Caco-2 (cell line): ENCODE data around the gene ZNF189. TPM values are rescaled to one million over a fixed set of nuclear protein-coding genes. Genes with fewer than 3 reads are reported as not detected.
A peak's percentile ranks its signal among the peaks of the same experiment; 100 is the strongest.

Experiments
- BruUV-seq: library from RNA; stranded (reverse); fragments of 400-500 nt; replicated peaks from 2 replicates; lab custom pipeline; 2021; lab: Mats Ljungman, UMichigan
- CTCF ChIA-PET: fragments of 300-600 bp; sonication (Branson Sonifier 250); formaldehyde crosslinking; loops from one replicate; lab custom pipeline; 2022; ENCODE audit warnings: antibody characterized with exemption; lab: Charles Lee
- POLR2A ChIA-PET: fragments of 300-600 bp; sonication (Branson Sonifier 250); formaldehyde crosslinking; loops from one replicate; lab custom pipeline; 2022; ENCODE audit warnings: antibody characterized with exemption; lab: Charles Lee
- DNase-seq, 2 experiments: peaks; one replicate each; pipeline versions ENCODE4 v3.0.0 to v3.0.0-alpha.2; 2020 to 2022
- H3K27me3 ChIP-seq: replicated peaks from 2 replicates; pipeline ENCODE4 v1.6.0; 2011; ENCODE audit warnings: low read length; ENCODE audit not compliant: control insufficient read depth, insufficient read depth
- H3K36me3 ChIP-seq: 2 replicates; pipeline ENCODE4 v1.5.1; 2011; ENCODE audit warnings: low read length; ENCODE audit not compliant: control insufficient read depth, insufficient read depth
- H3K4me1 ChIP-seq: fragments of 250-450 bp; sonication (Bioruptor Pico); 2 replicates; pipeline ENCODE4 v1.5.1; 2020; ENCODE audit warnings: mild to moderate bottlenecking
- H3K4me3 ChIP-seq: 2 replicates; pipeline ENCODE4 v1.5.1; 2011; ENCODE audit warnings: low read depth, mild to moderate bottlenecking, control low read depth, low read length
- H3K9me3 ChIP-seq: fragments of 250-450 bp; sonication (Bioruptor Pico); 2 replicates; pipeline ENCODE4 v1.5.1; 2020; ENCODE audit warnings: mild to moderate bottlenecking, moderate library complexity
- H3K27ac Mint-ChIP-seq: one replicate; pipeline ENCODE4 v1.8.0; 2022; ENCODE audit warnings: mixed read lengths; ENCODE audit not compliant: unreplicated experiment
- H3K27me3 Mint-ChIP-seq: one replicate; pipeline ENCODE4 v1.8.0; 2022; ENCODE audit warnings: mixed read lengths; ENCODE audit not compliant: insufficient read depth, unreplicated experiment
- H3K36me3 Mint-ChIP-seq: one replicate; pipeline ENCODE4 v1.8.0; 2022; ENCODE audit warnings: mild to moderate bottlenecking, mixed read lengths; ENCODE audit not compliant: insufficient read depth, unreplicated experiment
- H3K4me1 Mint-ChIP-seq: one replicate; pipeline ENCODE4 v1.8.0; 2022; ENCODE audit warnings: low read depth, mixed read lengths; ENCODE audit not compliant: unreplicated experiment
- H3K4me3 Mint-ChIP-seq: one replicate; pipeline ENCODE4 v1.8.0; 2022; ENCODE audit warnings: mild to moderate bottlenecking, moderate library complexity, mixed read lengths; ENCODE audit not compliant: unreplicated experiment
- H3K9me3 Mint-ChIP-seq: one replicate; pipeline ENCODE4 v1.8.0; 2022; ENCODE audit warnings: mixed read lengths; ENCODE audit not compliant: unreplicated experiment
- intact Hi-C: fragments of 100-400 bp; cut with micrococcal nuclease; formaldehyde crosslinking; loops from one replicate; pipeline ENCODE4 v1.10.0; 2022; ENCODE audit not compliant: unreplicated experiment
- total RNA-seq: library from RNA; stranded (reverse); gene quantifications from 2 replicates; pipeline ENCODE4 v1.2.3, GENCODE V29; 2022
- TF ChIP-seq, protein P1 (sequence below), 2 experiments: fragments of 200-600 bp in 1 of 2; IDR thresholded peaks; 1 replicate in 1 of 2; 2 replicates in 1 of 2; pipeline versions ENCODE4 v1.5.1 to v1.8.0; 2011 to 2022; ENCODE audit warnings: antibody characterized with exemption in 1 of 2, control low read depth in 1 of 2, inconsistent platforms in 1 of 2, low read depth in 1 of 2, low read length in 1 of 2, mild to moderate bottlenecking in 1 of 2, moderate library complexity in 1 of 2; ENCODE audit not compliant: insufficient read depth in 1 of 2, severe bottlenecking in 1 of 2, unreplicated experiment in 1 of 2

ZNF189 gene
- total RNA-seq, 1 experiment from 2014 or later: 15.3 TPM

DNA sequence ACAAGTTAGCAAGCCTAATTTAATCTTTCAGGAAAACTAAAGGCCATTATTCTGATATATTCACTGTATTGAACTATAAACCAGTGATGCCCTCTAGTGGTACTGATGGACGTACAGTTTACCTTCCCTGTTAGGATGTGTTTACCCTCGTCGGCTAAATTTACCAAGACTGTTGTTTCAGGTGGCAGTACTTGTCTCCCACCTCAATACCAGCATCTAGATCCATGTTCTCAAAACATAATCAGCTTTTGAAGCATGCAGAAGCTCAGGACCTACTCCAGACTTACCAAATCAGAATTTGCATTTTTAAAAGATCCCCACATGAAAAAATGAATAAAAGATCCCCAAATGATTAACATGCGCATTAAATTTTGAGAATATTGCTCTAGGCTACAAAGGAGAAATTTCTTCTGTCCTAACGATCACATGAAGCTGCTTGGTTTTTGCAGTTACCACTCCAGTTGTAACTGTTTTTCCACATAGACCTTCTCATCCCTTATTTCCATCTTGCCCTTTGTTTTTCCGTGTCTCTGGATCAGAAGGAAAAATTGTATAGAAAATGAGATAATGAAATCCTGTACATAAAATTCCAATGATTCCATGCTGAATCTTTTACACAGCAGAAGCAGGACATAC, 10.7 kb upstream of the ZNF189 start:
- H3K4me1 ChIP-seq: 0 out of 2 replicates have a peak, but pooled peaks cover 3% of the 10 kb centered on the region
- H3K36me3 Mint-ChIP-seq: peaks cover 59% of the 10 kb centered on the region
- ChIA-PET POLR2A (interaction anchor here (1.5 kb wide), 1 partner anchor 11 kb away, joined by 13 read pairs; the partner anchor contains the start of genes MRPL50 and ZNF189), CTCF (interaction anchor here (0.9 to 1.4 kb wide), 4 partner anchors 11 to 269 kb away, joined by 3 to 7 read pairs (median 4); partner anchors contain the start of genes MRPL50 and ZNF189)
- H3K9me3 Mint-ChIP-seq: peaks cover 35% of the 10 kb centered on the region
- intact Hi-C loops: loop anchor here (1.0 kb wide), 5 partner anchors 34 to 269 kb away; no protein-coding TSS in a partner anchor
- TF ChIP-seq, protein P1, sequence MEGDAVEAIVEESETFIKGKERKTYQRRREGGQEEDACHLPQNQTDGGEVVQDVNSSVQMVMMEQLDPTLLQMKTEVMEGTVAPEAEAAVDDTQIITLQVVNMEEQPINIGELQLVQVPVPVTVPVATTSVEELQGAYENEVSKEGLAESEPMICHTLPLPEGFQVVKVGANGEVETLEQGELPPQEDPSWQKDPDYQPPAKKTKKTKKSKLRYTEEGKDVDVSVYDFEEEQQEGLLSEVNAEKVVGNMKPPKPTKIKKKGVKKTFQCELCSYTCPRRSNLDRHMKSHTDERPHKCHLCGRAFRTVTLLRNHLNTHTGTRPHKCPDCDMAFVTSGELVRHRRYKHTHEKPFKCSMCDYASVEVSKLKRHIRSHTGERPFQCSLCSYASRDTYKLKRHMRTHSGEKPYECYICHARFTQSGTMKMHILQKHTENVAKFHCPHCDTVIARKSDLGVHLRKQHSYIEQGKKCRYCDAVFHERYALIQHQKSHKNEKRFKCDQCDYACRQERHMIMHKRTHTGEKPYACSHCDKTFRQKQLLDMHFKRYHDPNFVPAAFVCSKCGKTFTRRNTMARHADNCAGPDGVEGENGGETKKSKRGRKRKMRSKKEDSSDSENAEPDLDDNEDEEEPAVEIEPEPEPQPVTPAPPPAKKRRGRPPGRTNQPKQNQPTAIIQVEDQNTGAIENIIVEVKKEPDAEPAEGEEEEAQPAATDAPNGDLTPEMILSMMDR (IDR thresholded peaks at IDR 0.05; ENCODE audit: insufficient read depth in 1 of 2, low read depth in 1 of 2, low read length in 1 of 2, severe bottlenecking in 1 of 2, unreplicated experiment in 1 of 2): peak; percentile 43 to 46
- no peak overlapping the region for H3K4me3 Mint-ChIP-seq
- H3K4me3 ChIP-seq: no peak overlapping the region
- H3K27me3 Mint-ChIP-seq: no peaks in the 10 kb centered on the region
- no peaks in the 10 kb centered on the region for H3K27me3 ChIP-seq
- peaks cover 13% of the 10 kb centered on the region for H3K4me1 Mint-ChIP-seq
- BruUV-seq: no TSS peak
- H3K36me3 ChIP-seq: peaks cover 2% of the 10 kb centered on the region; the same call in 1 of the 2 replicates
- peak; percentile 36 to 46 for DNase-seq
- no peak overlapping the region for H3K27ac Mint-ChIP-seq
- peaks cover 33% of the 10 kb centered on the region for H3K9me3 ChIP-seq

DNA sequence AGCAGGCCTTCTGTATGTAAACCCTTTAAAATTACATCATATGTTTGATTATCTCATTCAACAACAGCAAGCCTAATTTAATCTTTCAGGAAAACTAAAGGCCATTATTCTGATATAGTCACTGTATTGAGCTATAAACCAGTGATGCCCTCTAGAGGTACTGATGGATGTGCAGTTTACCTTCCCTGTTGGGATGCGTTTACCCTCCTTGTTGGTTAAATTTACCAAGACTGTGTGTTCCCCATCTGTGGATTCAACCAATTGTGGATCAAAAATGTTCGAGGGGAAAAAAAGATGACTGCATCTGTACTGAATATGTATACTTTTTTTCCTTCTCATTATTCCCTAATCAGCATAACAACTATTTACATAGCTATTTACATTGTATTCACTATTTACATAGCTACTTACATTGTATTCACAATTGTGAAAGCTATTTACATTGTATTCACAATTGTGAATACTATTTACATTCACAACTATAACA, 10.1 kb upstream of the ZNF189 start:
- no peak for DNase-seq
- no peak overlapping the region for H3K27ac Mint-ChIP-seq
- CTCF ChIA-PET: interaction anchor here (0.9 to 1.4 kb wide), 5 partner anchors 10 to 270 kb away, joined by 3 to 7 read pairs (median 4); partner anchors contain the start of genes MRPL50 and ZNF189

DNA sequence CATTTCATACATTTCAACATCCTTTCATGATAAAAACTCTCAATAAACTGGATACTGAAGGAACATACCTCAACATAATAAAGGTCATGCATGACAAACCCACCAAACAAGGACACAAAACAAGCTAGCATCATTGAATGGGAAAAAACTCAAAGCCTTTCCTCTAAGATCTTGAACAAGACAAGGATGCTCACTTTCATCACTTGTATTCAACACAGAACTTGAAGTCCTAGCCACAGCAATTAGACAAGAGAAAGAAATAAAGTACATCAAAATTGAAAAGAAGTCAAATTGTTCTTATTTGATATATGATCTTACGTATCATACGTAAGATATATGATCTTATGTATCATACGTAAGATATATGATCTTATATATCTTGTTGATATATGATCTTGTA, 5.5 kb upstream of the ZNF189 start:
- H3K9me3 Mint-ChIP-seq: peaks cover 38% of the 10 kb centered on the region
- peaks cover 5% of the 10 kb centered on the region; the same call in 1 of the 2 replicates for H3K4me1 ChIP-seq
- BruUV-seq: no TSS peak
- no peaks in the 10 kb centered on the region for H3K27me3 Mint-ChIP-seq
- peaks cover 4% of the 10 kb centered on the region for H3K4me1 Mint-ChIP-seq
- H3K9me3 ChIP-seq: peaks cover 9% of the 10 kb centered on the region; the same call in 1 of the 2 replicates
- no peak for DNase-seq
- H3K4me3 Mint-ChIP-seq: no peak overlapping the region
- intact Hi-C loops: no loop called here
- H3K27me3 ChIP-seq: no peaks in the 10 kb centered on the region
- POLR2A ChIA-PET: no interaction called here
- CTCF ChIA-PET: no interaction called here
- no peak overlapping the region for H3K4me3 ChIP-seq
- peaks cover 73% of the 10 kb centered on the region for H3K36me3 Mint-ChIP-seq
- TF ChIP-seq, protein P1 (IDR thresholded peaks at IDR 0.05; ENCODE audit: insufficient read depth in 1 of 2, low read depth in 1 of 2, low read length in 1 of 2, severe bottlenecking in 1 of 2, unreplicated experiment in 1 of 2): no peak
- H3K36me3 ChIP-seq: peaks cover 2% of the 10 kb centered on the region; the same call in 1 of the 2 replicates
- no peak overlapping the region for H3K27ac Mint-ChIP-seq

More for the DNA sequence above, 10.1 kb upstream of the ZNF189 start:
- Mint-ChIP-seq H3K36me3 (peaks cover 61% of the 10 kb centered on the region), H3K4me1 (peaks cover 13% of the 10 kb centered on the region), H3K27me3 (no peaks in the 10 kb centered on the region), H3K4me3 (no peak overlapping the region), H3K9me3 (peaks cover 37% of the 10 kb centered on the region)
- intact Hi-C loops: loop anchor here (1.0 kb wide), 2 partner anchors 34 to 64 kb away; no protein-coding TSS in a partner anchor
- no peaks in the 10 kb centered on the region for H3K27me3 ChIP-seq
- no peak overlapping the region for H3K4me3 ChIP-seq
- H3K9me3 ChIP-seq: peaks cover 34% of the 10 kb centered on the region
- BruUV-seq: no TSS peak
- POLR2A ChIA-PET: interaction anchor here (1.5 kb wide), 1 partner anchor 10 kb away, joined by 13 read pairs; the partner anchor contains the start of genes MRPL50 and ZNF189
- H3K4me1 ChIP-seq: 0 out of 2 replicates have a peak, but pooled peaks cover 3% of the 10 kb centered on the region
- peaks cover 2% of the 10 kb centered on the region; the same call in 1 of the 2 replicates for H3K36me3 ChIP-seq
- TF ChIP-seq, protein P1 (IDR thresholded peaks at IDR 0.05; ENCODE audit: insufficient read depth in 1 of 2, low read depth in 1 of 2, low read length in 1 of 2, severe bottlenecking in 1 of 2, unreplicated experiment in 1 of 2): peak in 1 of 2 experiments; percentile 38
